ENCODE results near the gene CDKN2AIPNL. TPM values are rescaled to one million over a fixed set of nuclear protein-coding genes. Genes with fewer than 3 reads are reported as not detected.
A peak's percentile ranks its signal among the peaks of the same experiment; 100 is the strongest.

The CDKN2AIPNL gene
- polyA plus RNA-seq, 1 donor, result 28.0 TPM

- WGBS (ENCODE audit: insufficient coverage, low lambda C conversion rate), result no CpG with 5 or more reads among the region's 1 CpG
- H3K36me3 ChIP-seq (ENCODE audit: control insufficient read depth, insufficient read depth, low read length), result no peaks in the 10 kb centered on the region
- H3K27me3 ChIP-seq (ENCODE audit: control insufficient read depth, insufficient read depth, low read length), result no peaks in the 10 kb centered on the region
- no peaks in the 10 kb centered on the region for H3K9me3 ChIP-seq (ENCODE audit: control insufficient read depth, low read depth, low read length)
- no peak overlapping the region for H3K4me3 ChIP-seq (ENCODE audit: low read length)
- peak overlapping the region; percentile 68 for H3K27ac ChIP-seq (ENCODE audit: low read length)
- peaks cover 37% of the 10 kb centered on the region for H3K4me1 ChIP-seq (ENCODE audit: control insufficient read depth, insufficient read depth, low read length)
- peak; percentile 49 to 80 for DNase-seq
Measured at GRCh38 chr5:134451936-134452505, 40.3 kb upstream of the CDKN2AIPNL start.

DNA sequence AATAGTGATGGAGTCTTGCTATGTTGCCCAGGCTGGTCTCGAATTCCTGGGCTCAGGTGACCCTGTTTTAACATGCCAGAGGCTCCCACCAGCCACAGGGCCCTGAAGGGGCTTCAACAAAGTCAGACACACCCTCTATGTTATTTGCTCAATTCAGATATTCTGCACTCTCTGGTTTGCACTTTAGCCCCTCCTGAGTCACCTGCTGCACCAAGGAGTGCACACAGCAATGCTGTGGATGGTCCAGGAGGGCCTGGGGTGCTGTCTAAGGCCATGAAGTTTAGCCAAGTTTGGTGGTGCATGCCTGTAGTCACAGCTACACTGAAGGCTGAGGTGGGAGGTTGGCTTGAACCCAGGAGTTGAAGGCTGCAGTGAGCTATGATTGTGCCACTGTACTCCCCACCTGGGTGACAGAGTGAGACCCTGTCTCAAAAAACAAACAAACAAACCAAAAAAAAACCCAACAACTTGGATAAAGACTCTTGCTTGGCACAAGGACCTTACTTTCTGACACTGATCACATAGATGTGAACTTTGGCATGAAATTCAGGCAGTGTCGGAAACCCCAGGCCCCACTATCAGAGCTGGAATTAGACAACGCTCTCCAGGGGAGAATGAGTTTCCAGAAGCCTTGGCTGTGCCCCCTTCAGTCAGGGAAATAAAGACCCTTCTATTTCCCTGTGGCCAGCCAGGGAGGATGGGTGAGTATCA is 39.7 kb upstream of the CDKN2AIPNL start:
- H3K9me3 ChIP-seq (ENCODE audit: control insufficient read depth, low read depth, low read length), result no peaks in the 10 kb centered on the region
- peaks cover 42% of the 10 kb centered on the region for H3K4me1 ChIP-seq (ENCODE audit: control insufficient read depth, insufficient read depth, low read length)
- no peaks in the 10 kb centered on the region for H3K27me3 ChIP-seq (ENCODE audit: control insufficient read depth, insufficient read depth, low read length)
- H3K36me3 ChIP-seq (ENCODE audit: control insufficient read depth, insufficient read depth, low read length), result no peaks in the 10 kb centered on the region
- peak; percentile 37 to 73 for DNase-seq
- no CpG with 5 or more reads among the region's 3 CpGs for WGBS (ENCODE audit: insufficient coverage, low lambda C conversion rate)
- H3K27ac ChIP-seq (ENCODE audit: low read length), result peak overlapping the region; percentile 68
- no peak overlapping the region for H3K4me3 ChIP-seq (ENCODE audit: low read length)

- Histone ChIP-seq H3K36me3 (ENCODE audit: control insufficient read depth, insufficient read depth, low read length) (no peaks in the 10 kb centered on the region), H3K9me3 (ENCODE audit: control insufficient read depth, low read depth, low read length) (no peaks in the 10 kb centered on the region), H3K4me3 (ENCODE audit: low read length) (no peak overlapping the region), H3K27me3 (ENCODE audit: control insufficient read depth, insufficient read depth, low read length) (no peaks in the 10 kb centered on the region), H3K27ac (ENCODE audit: low read length) (peak overlapping the region; percentile 68), H3K4me1 (ENCODE audit: control insufficient read depth, insufficient read depth, low read length) (peaks cover 48% of the 10 kb centered on the region)
- WGBS (ENCODE audit: insufficient coverage, low lambda C conversion rate), result no CpG with 5 or more reads among the region's 2 CpGs
- DNase-seq, result no peak
Measured at GRCh38 chr5:134450374-134450773, 38.7 kb upstream of the CDKN2AIPNL start.

DNA sequence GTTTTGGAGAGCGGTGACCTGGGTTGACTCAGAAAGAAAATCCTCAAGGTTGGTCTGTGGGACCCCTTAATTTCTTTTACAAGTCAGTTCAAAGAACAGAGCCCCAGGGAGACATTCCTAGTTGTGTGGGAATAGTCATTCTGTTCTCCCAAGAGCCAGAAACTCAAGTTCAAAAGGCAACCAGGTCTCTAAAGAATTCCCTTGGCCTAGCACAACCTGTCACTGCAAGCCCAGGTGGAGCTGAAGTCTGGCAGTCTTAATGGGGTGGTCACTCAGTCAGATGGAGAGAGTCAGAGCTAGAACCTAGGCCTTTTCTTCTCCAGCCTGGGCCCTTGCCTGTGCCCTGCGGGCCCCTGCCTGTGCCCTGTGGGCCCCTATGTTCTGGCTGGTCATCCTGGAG is 37.5 kb upstream of the CDKN2AIPNL start:
- Histone ChIP-seq H3K27ac (ENCODE audit: low read length) (no peak overlapping the region), H3K9me3 (ENCODE audit: control insufficient read depth, low read depth, low read length) (no peaks in the 10 kb centered on the region), H3K36me3 (ENCODE audit: control insufficient read depth, insufficient read depth, low read length) (no peaks in the 10 kb centered on the region), H3K4me3 (ENCODE audit: low read length) (no peak overlapping the region), H3K4me1 (ENCODE audit: control insufficient read depth, insufficient read depth, low read length) (peaks cover 56% of the 10 kb centered on the region), H3K27me3 (ENCODE audit: control insufficient read depth, insufficient read depth, low read length) (no peaks in the 10 kb centered on the region)
- WGBS (ENCODE audit: insufficient coverage, low lambda C conversion rate), result no CpG with 5 or more reads among the region's 2 CpGs
- DNase-seq, result no peak

DNA sequence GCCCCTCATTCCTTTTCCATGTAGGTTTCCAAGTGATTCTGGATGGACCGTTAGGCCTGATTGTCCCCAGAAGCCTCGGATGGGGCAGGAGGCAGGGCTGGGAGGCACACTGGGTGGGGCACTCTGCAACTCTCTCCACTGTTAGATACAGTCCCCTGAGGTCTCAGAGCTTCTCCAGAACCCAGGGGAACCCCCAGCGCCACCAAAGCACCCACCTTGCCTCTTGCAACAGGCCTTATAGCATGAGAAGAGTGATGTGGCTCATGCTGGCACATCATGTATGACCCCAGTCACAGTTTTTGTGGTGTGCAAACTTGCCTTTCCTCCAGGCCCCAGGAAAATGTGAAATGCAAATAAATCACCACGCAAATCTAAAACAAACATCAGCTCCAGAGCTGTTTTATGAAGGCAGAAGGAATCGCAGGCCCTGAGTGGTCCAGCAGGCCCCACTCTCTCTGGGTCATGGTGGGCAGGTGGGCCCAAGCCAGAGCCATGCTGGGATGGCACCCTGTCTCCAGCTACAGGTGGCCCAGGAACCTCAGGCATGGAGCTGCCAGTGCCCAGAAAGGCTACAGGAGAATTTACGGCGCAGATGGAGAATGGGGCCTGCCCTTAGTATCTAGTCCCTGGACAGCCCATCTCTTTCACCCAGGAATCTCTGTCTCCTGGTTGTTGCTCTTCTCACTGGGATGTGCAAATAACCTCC is 36.3 kb upstream of the CDKN2AIPNL start:
- no CpG with 5 or more reads among the region's 7 CpGs for WGBS (ENCODE audit: insufficient coverage, low lambda C conversion rate)
- H3K36me3 ChIP-seq (ENCODE audit: control insufficient read depth, insufficient read depth, low read length), result no peaks in the 10 kb centered on the region
- peak overlapping the region; percentile 63 for H3K27ac ChIP-seq (ENCODE audit: low read length)
- no peak for DNase-seq
- H3K27me3 ChIP-seq (ENCODE audit: control insufficient read depth, insufficient read depth, low read length), result no peaks in the 10 kb centered on the region
- no peaks in the 10 kb centered on the region for H3K9me3 ChIP-seq (ENCODE audit: control insufficient read depth, low read depth, low read length)
- peaks cover 57% of the 10 kb centered on the region for H3K4me1 ChIP-seq (ENCODE audit: control insufficient read depth, insufficient read depth, low read length)
- H3K4me3 ChIP-seq (ENCODE audit: low read length), result no peak overlapping the region

DNA sequence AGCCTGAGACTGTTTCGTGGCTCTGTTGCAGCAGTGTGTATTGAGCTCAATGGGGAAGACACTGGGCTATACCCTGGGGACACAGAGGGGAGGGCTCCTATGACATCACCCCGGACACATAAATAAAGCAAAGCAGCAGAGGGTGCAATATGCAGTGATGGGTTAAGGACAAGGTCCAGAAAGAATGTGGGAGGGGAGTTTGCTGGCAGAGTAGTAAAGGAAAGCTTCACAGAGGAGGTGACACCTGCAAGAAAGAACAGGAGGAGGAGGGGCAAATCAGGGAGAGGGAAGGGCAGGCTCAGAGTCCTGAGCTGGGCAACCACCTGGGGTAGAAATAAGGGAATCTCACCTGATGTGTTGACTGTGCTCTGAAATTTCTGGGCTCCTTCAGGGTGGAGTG is 35.3 kb upstream of the CDKN2AIPNL start:
- H3K4me1 ChIP-seq (ENCODE audit: control insufficient read depth, insufficient read depth, low read length), result peaks cover 53% of the 10 kb centered on the region
- no peaks in the 10 kb centered on the region for H3K27me3 ChIP-seq (ENCODE audit: control insufficient read depth, insufficient read depth, low read length)
- peak; percentile 89 to 94 for DNase-seq
- no peaks in the 10 kb centered on the region for H3K9me3 ChIP-seq (ENCODE audit: control insufficient read depth, low read depth, low read length)
- no CpG with 5 or more reads among the region's 2 CpGs for WGBS (ENCODE audit: insufficient coverage, low lambda C conversion rate)
- no peaks in the 10 kb centered on the region for H3K36me3 ChIP-seq (ENCODE audit: control insufficient read depth, insufficient read depth, low read length)
- no peak overlapping the region for H3K4me3 ChIP-seq (ENCODE audit: low read length)
- peak overlapping the region; percentile 78 for H3K27ac ChIP-seq (ENCODE audit: low read length)

GRCh38 chr5:134445856-134446818 is 34.5 kb upstream of the CDKN2AIPNL start:
- no CpG with 5 or more reads among the region's 8 CpGs for WGBS (ENCODE audit: insufficient coverage, low lambda C conversion rate)
- Histone ChIP-seq H3K4me3 (ENCODE audit: low read length) (no peak overlapping the region), H3K4me1 (ENCODE audit: control insufficient read depth, insufficient read depth, low read length) (peaks cover 45% of the 10 kb centered on the region), H3K27me3 (ENCODE audit: control insufficient read depth, insufficient read depth, low read length) (no peaks in the 10 kb centered on the region), H3K36me3 (ENCODE audit: control insufficient read depth, insufficient read depth, low read length) (no peaks in the 10 kb centered on the region), H3K27ac (ENCODE audit: low read length) (peak overlapping the region; percentile 78), H3K9me3 (ENCODE audit: control insufficient read depth, low read depth, low read length) (no peaks in the 10 kb centered on the region)
- DNase-seq, result no peak

- Histone ChIP-seq H3K27ac (ENCODE audit: low read length) (no peak overlapping the region), H3K4me1 (ENCODE audit: control insufficient read depth, insufficient read depth, low read length) (peaks cover 34% of the 10 kb centered on the region), H3K9me3 (ENCODE audit: control insufficient read depth, low read depth, low read length) (no peaks in the 10 kb centered on the region), H3K36me3 (ENCODE audit: control insufficient read depth, insufficient read depth, low read length) (no peaks in the 10 kb centered on the region), H3K4me3 (ENCODE audit: low read length) (no peak overlapping the region), H3K27me3 (ENCODE audit: control insufficient read depth, insufficient read depth, low read length) (no peaks in the 10 kb centered on the region)
- no peak for DNase-seq
- WGBS (ENCODE audit: insufficient coverage, low lambda C conversion rate), result no CpG with 5 or more reads among the region's 5 CpGs
Measured at GRCh38 chr5:134444941-134445471, 33.3 kb upstream of the CDKN2AIPNL start.

GRCh38 chr5:134440201-134440755 is 28.6 kb upstream of the CDKN2AIPNL start:
- H3K4me1 ChIP-seq (ENCODE audit: control insufficient read depth, insufficient read depth, low read length), result peaks cover 51% of the 10 kb centered on the region
- DNase-seq, result no peak
- H3K27ac ChIP-seq (ENCODE audit: low read length), result no peak overlapping the region
- H3K36me3 ChIP-seq (ENCODE audit: control insufficient read depth, insufficient read depth, low read length), result no peaks in the 10 kb centered on the region
- no CpG with 5 or more reads among the region's 3 CpGs for WGBS (ENCODE audit: insufficient coverage, low lambda C conversion rate)
- H3K9me3 ChIP-seq (ENCODE audit: control insufficient read depth, low read depth, low read length), result no peaks in the 10 kb centered on the region
- H3K27me3 ChIP-seq (ENCODE audit: control insufficient read depth, insufficient read depth, low read length), result no peaks in the 10 kb centered on the region
- H3K4me3 ChIP-seq (ENCODE audit: low read length), result no peak overlapping the region
